ENCODE results near the gene GHRL. TPM values are rescaled to one million over a fixed set of nuclear protein-coding genes. Genes with fewer than 3 reads are reported as not detected.

The GHRL gene, protein sequence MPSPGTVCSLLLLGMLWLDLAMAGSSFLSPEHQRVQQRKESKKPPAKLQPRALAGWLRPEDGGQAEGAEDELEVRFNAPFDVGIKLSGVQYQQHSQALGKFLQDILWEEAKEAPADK
- under 1 TPM in 1 of 2 experiments, not detected in 1; 0.22 TPM for total RNA-seq

DNA sequence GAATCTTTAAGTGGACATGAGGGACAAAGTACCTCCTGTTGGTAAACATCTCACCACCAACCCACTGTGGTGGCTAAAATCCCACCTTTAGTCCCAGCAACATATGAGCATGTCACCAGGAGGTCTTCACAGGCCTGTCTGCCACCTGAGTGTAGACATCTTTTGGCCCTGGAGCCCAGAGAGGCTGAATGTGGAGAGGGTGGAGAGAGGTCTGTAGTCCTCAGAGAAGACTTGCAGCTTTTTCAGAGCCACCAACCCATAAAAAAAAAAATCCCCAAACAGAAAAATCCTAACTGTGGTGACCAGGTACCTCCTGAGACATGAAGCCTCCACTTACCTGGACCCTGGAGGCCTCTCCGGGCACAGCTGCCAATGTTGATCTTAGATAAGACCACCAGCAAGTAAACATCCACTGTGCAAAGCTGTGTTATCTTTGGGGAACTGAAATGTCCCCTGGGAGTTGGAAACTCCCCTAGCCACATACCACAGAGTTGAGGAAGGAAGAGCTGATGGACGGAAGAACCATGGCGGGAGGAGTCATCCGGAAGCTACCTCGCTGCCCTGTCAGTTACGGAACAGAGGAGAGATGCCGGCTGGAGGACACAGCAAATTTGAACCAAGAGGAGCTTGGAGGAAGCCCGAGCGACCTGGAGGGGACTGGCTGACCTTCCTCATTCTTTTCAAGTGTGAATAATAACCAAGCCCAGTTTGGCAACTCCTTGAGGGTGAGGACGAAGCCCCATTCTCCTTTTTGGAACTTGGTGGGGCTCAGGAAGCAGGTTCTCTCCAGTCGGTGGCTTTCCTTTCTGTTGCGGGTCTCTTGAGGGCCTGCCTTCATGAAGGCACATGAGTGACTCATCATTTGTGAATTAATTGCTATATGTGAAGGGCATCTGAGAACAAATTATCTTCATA is at the start of gene GHRL:
Gene GHRL (minus strand): TSS at position 443 of the 915 bp plus-strand sequence. CDS start 2,767 bp downstream, outside the sequence.
- peak within 1 kb of the TSS; percentile 36 for H3K27ac Mint-ChIP-seq
- ChIA-PET CTCF (interaction anchor here (0.7 to 1.3 kb wide), 3 partner anchors 15 to 29 kb away, joined by 3 to 6 read pairs (median 6); no protein-coding TSS in a partner anchor), POLR2A (interaction anchor here (0.7 to 2.5 kb wide), 6 partner anchors 9 to 133 kb away, joined by 3 to 10 read pairs (median 4); partner anchors contain the start of gene SEC13)
- H3K9me3 Mint-ChIP-seq: no peaks in the 10 kb centered on the region
- H3K27me3 Mint-ChIP-seq: no peaks in the 10 kb centered on the region
- H3K4me1 Mint-ChIP-seq (ENCODE audit: low read depth): peaks cover 9% of the 10 kb centered on the region
- H3K4me3 Mint-ChIP-seq: no peak within 1 kb of the TSS
- TF ChIP-seq, protein P1, sequence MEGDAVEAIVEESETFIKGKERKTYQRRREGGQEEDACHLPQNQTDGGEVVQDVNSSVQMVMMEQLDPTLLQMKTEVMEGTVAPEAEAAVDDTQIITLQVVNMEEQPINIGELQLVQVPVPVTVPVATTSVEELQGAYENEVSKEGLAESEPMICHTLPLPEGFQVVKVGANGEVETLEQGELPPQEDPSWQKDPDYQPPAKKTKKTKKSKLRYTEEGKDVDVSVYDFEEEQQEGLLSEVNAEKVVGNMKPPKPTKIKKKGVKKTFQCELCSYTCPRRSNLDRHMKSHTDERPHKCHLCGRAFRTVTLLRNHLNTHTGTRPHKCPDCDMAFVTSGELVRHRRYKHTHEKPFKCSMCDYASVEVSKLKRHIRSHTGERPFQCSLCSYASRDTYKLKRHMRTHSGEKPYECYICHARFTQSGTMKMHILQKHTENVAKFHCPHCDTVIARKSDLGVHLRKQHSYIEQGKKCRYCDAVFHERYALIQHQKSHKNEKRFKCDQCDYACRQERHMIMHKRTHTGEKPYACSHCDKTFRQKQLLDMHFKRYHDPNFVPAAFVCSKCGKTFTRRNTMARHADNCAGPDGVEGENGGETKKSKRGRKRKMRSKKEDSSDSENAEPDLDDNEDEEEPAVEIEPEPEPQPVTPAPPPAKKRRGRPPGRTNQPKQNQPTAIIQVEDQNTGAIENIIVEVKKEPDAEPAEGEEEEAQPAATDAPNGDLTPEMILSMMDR (IDR thresholded peaks at IDR 0.05): no peak
- H3K36me3 Mint-ChIP-seq (ENCODE audit: low read depth): peaks cover 22% of the 10 kb centered on the region
- intact Hi-C loops (cut with micrococcal nuclease): no loop called here
- no peak for DNase-seq
- peak; percentile 24 for ATAC-seq

DNA sequence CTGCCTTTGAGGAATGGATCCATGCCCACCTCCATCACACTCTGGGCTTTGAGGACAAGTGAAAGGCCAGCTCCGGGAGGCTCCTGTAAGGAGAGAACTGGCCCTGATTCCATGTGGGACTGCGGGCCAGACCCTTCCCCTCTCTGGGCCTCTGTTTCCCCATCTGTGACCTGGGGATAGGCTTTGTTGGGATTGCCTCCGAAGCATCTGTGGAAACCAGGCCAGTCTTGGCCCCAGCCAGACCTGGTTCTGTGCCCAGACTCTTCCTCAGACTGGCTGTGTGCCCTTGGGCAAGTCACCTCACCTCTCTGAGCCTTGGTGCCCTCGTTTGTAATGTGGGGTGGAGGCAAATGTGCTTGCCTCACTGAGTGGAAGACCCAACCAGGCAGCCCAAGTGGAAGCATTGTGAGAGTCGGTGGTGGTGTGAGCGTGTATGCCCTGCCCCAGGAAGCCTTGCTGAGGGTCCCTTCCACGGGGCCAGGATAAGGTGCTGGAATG is 49.2 kb upstream of the GHRL start:
- H3K9me3 Mint-ChIP-seq: no peaks in the 10 kb centered on the region
- H3K4me1 Mint-ChIP-seq (ENCODE audit: low read depth): no peaks in the 10 kb centered on the region
- H3K27me3 Mint-ChIP-seq: no peaks in the 10 kb centered on the region
- no peaks in the 10 kb centered on the region for H3K36me3 Mint-ChIP-seq (ENCODE audit: low read depth)
- ChIA-PET POLR2A (no interaction called here), CTCF (interaction anchor here (4.3 kb wide), 1 partner anchor 398 kb away, joined by 33 read pairs; no protein-coding TSS in a partner anchor)
- intact Hi-C loops (cut with micrococcal nuclease): loop anchor here (10.0 kb wide), 1 partner anchor 363 kb away; no protein-coding TSS in a partner anchor
- no peak for DNase-seq
- no peak overlapping the region for H3K4me3 Mint-ChIP-seq
- H3K27ac Mint-ChIP-seq: no peak overlapping the region
- no peak for ATAC-seq
- TF ChIP-seq, protein P1 (IDR thresholded peaks at IDR 0.05): no peak

DNA sequence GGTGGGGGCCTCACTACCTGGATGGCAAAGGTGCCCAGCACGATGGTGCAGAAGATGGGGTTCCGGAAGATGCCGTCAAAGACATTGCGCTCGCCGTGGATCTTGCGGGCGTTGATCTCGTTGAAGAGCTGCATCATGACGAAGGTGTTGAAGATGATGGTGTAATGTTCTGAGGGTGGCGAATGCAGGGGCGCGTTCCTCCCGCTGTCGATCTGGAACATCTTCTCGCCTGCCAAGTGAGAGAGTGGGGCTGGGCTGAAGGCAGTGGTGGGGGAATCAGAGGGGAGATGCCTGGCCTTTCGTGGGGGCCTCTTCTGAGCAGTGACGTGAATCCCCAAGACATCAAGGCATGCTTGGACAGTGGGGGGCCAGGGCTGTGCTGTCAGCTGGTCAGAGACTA is 47.7 kb upstream of the GHRL start:
- intact Hi-C loops (cut with micrococcal nuclease): loop anchor here (10.0 kb wide), 1 partner anchor 364 kb away; no protein-coding TSS in a partner anchor
- no peak for ATAC-seq
- no peaks in the 10 kb centered on the region for H3K36me3 Mint-ChIP-seq (ENCODE audit: low read depth)
- no peaks in the 10 kb centered on the region for H3K4me1 Mint-ChIP-seq (ENCODE audit: low read depth)
- no peaks in the 10 kb centered on the region for H3K9me3 Mint-ChIP-seq
- no peak for DNase-seq
- no peaks in the 10 kb centered on the region for H3K27me3 Mint-ChIP-seq
- no peak overlapping the region for H3K4me3 Mint-ChIP-seq
- POLR2A ChIA-PET: no interaction called here
- TF ChIP-seq, protein P1 (IDR thresholded peaks at IDR 0.05): no peak
- no peak overlapping the region for H3K27ac Mint-ChIP-seq
- CTCF ChIA-PET: interaction anchor here (1.6 kb wide), 1 partner anchor 398 kb away, joined by 6 read pairs; no protein-coding TSS in a partner anchor

DNA sequence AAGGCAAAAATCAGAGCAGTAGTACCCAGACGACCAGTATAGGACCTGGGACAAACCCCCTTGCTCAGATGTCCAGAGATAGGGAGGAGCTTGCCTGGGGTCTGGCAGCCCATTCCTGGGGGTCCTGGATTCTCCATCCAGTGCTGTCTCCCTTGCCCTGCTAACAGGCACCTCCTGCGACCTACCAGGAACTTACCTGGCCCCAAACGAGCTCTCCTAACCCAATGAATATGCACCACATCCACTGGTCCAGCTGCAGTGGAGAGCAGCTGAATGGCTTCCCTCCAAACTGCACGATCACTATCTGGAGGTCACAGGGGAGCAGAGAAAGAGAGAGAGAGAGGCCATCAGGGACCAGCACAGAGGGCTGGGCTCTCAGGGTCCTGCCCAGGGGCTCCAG is 47.3 kb upstream of the GHRL start:
- Mint-ChIP-seq H3K36me3 (ENCODE audit: low read depth) (no peaks in the 10 kb centered on the region), H3K27ac (no peak overlapping the region), H3K4me3 (no peak overlapping the region), H3K27me3 (no peaks in the 10 kb centered on the region), H3K4me1 (ENCODE audit: low read depth) (no peaks in the 10 kb centered on the region), H3K9me3 (no peaks in the 10 kb centered on the region)
- POLR2A ChIA-PET: no interaction called here
- intact Hi-C loops (cut with micrococcal nuclease): loop anchor here (10.0 kb wide), 1 partner anchor 365 kb away; no protein-coding TSS in a partner anchor
- no peak for DNase-seq
- CTCF ChIA-PET: interaction anchor here (1.6 kb wide), 1 partner anchor 398 kb away, joined by 6 read pairs; no protein-coding TSS in a partner anchor
- TF ChIP-seq, protein P1 (IDR thresholded peaks at IDR 0.05): no peak
- ATAC-seq: no peak
